Activated CD4-positive, alpha-beta T cell treated with anti-CD3 and anti-CD28 coated beads for 36 hours (primary cell): ENCODE data around the gene MSI2. TPM values are rescaled to one million over a fixed set of nuclear protein-coding genes. Genes with fewer than 3 reads are reported as not detected.

Source experiments
- ATAC-seq: fragments of 200-7000 bp; cut with Tn5 transposase; one replicate; pipeline ENCODE4 v1.10.0; 2021; ENCODE audit warnings: mild to moderate bottlenecking, moderate library complexity
- CTCF ChIA-PET: fragments of 350-600 bp; sonication (Branson Sonifier 250); formaldehyde crosslinking; loops from one replicate; lab custom pipeline; 2021; ENCODE audit warnings: antibody characterized with exemption; lab: Charles Lee
- POLR2A ChIA-PET: fragments of 350-600 bp; sonication (Branson Sonifier 250); formaldehyde crosslinking; loops from one replicate; lab custom pipeline; 2021; ENCODE audit warnings: antibody characterized with exemption, inconsistent platforms; lab: Charles Lee
- DNase-seq: peaks from one replicate; pipeline ENCODE4 v3.0.0-alpha.2; 2020
- H3K27ac Mint-ChIP-seq: one replicate; pipeline ENCODE4 v1.8.0; 2021; ENCODE audit warnings: mixed read lengths
- H3K27me3 Mint-ChIP-seq: one replicate; pipeline ENCODE4 v1.8.0; 2021; ENCODE audit warnings: mixed read lengths
- H3K36me3 Mint-ChIP-seq: one replicate; pipeline ENCODE4 v1.8.0; 2021; ENCODE audit warnings: low read depth, mixed read lengths
- H3K4me1 Mint-ChIP-seq: one replicate; pipeline ENCODE4 v1.8.0; 2021; ENCODE audit warnings: mixed read lengths
- H3K4me3 Mint-ChIP-seq: one replicate; pipeline ENCODE4 v1.8.0; 2021; ENCODE audit warnings: mild to moderate bottlenecking, moderate library complexity, mixed read lengths
- H3K9me3 Mint-ChIP-seq: one replicate; pipeline ENCODE4 v1.8.0; 2021; ENCODE audit warnings: low read depth, mixed read lengths
- intact Hi-C, 2 experiments: fragments of 100-400 bp; cut with DNase I in 1 of 2; cut with micrococcal nuclease in 1 of 2; formaldehyde crosslinking; loops; one replicate each; pipeline versions ENCODE4 v1.14.2 to v1.15.1; 2022 to 2024; cut with DNase I, micrococcal nuclease
- total RNA-seq, 2 experiments: library from RNA; stranded (reverse); gene quantifications; one replicate each; pipeline ENCODE4 v1.2.3, GENCODE V29; 2021

Gene MSI2
- total RNA-seq, 2 experiments from 2014 or later = 55.3 to 57.2 TPM

GRCh38 chr17:57357830-57358430 is 101.6 kb downstream of the MSI2 start:
- Mint-ChIP-seq H3K4me1 (peaks cover 54% of the 10 kb centered on the region), H3K9me3 (no peaks in the 10 kb centered on the region), H3K27ac (no peak overlapping the region), H3K27me3 (no peaks in the 10 kb centered on the region), H3K4me3 (no peak overlapping the region), H3K36me3 (no peaks in the 10 kb centered on the region)
- ATAC-seq (peak; percentile 74), DNase-seq (no peak)
- POLR2A ChIA-PET = no interaction called here
- CTCF ChIA-PET = interaction anchor here (0.6 to 1.3 kb wide), 5 partner anchors 8 to 1831 kb away, joined by 3 to 4 read pairs (median 3); no protein-coding TSS in a partner anchor
- intact Hi-C loops = loop anchor here in 1 of 2 experiments (5.0 kb wide), 1 partner anchor 49 kb away; no protein-coding TSS in a partner anchor

DNA sequence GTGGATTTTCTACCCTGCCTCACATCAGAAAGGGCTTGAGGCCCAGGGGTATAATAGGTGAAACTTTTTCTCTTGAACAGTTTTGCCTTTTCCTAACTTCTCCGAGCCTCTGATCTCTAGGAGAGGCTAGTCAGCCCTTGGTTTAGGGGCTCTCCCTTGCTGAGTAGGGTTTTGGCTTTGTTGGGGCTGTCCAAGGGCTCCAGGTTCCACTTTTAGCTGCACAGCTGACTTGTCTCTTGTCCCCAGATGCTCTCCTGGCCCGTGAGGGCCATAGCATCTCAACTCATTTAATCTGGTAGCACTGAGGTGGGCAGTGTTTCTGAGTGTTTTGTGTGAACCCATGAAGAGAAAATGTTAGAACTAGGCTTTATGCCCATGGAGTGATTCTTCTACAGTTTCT is 103.9 kb downstream of the MSI2 start:
- intact Hi-C loops = no loop called here
- CTCF ChIA-PET = interaction anchor here (0.6 to 1.6 kb wide), 3 partner anchors 9 to 707 kb away, joined by 3 to 5 read pairs (median 3); no protein-coding TSS in a partner anchor
- POLR2A ChIA-PET = no interaction called here

GRCh38 chr17:57362797-57363556 is 106.7 kb downstream of the MSI2 start:
- POLR2A ChIA-PET = no interaction called here
- no peaks in the 10 kb centered on the region for H3K36me3 Mint-ChIP-seq
- intact Hi-C loops = no loop called here

More for the DNA sequence above, 103.9 kb downstream of the MSI2 start:
- Mint-ChIP-seq H3K36me3 (no peaks in the 10 kb centered on the region), H3K4me3 (no peak overlapping the region), H3K27ac (no peak overlapping the region), H3K27me3 (no peaks in the 10 kb centered on the region), H3K9me3 (no peaks in the 10 kb centered on the region), H3K4me1 (peaks cover 33% of the 10 kb centered on the region)
- no peak for DNase-seq
- ATAC-seq = no peak

DNA sequence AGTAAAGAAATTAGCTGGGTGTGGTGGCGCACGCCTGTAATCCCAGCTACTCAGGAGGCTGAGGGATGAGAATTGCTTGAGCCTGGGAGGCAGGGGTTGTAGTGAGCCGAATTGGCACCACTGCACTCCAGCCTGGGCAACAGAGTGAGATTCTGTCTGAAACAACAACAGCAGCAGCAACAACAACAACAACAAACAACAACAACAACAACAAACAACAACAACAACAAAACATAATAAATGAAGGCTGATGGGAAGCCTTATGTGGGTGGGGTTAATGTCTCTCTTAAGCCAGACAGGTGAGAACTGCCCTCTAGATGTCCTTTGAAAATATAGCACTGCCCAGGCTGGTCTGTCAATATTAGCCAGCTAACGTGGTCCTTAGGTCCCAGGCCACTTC is 107.3 kb downstream of the MSI2 start:
- no peak overlapping the region for H3K27ac Mint-ChIP-seq
- ATAC-seq (no peak), DNase-seq (no peak)
- ChIA-PET POLR2A (no interaction called here), CTCF (no interaction called here)
- no peaks in the 10 kb centered on the region for H3K27me3 Mint-ChIP-seq
- intact Hi-C loops = no loop called here
- no peaks in the 10 kb centered on the region for H3K9me3 Mint-ChIP-seq
- H3K4me3 Mint-ChIP-seq = no peak overlapping the region
- no peaks in the 10 kb centered on the region for H3K36me3 Mint-ChIP-seq
- peaks cover 10% of the 10 kb centered on the region for H3K4me1 Mint-ChIP-seq

More at GRCh38 chr17:57362797-57363556, 106.7 kb downstream of the MSI2 start:
- no peaks in the 10 kb centered on the region for H3K9me3 Mint-ChIP-seq
- no peak overlapping the region for H3K27ac Mint-ChIP-seq
- no peak overlapping the region for H3K4me3 Mint-ChIP-seq
- no peaks in the 10 kb centered on the region for H3K27me3 Mint-ChIP-seq
- DNase-seq (no peak), ATAC-seq (no peak)
- CTCF ChIA-PET = no interaction called here
- peaks cover 14% of the 10 kb centered on the region for H3K4me1 Mint-ChIP-seq

DNA sequence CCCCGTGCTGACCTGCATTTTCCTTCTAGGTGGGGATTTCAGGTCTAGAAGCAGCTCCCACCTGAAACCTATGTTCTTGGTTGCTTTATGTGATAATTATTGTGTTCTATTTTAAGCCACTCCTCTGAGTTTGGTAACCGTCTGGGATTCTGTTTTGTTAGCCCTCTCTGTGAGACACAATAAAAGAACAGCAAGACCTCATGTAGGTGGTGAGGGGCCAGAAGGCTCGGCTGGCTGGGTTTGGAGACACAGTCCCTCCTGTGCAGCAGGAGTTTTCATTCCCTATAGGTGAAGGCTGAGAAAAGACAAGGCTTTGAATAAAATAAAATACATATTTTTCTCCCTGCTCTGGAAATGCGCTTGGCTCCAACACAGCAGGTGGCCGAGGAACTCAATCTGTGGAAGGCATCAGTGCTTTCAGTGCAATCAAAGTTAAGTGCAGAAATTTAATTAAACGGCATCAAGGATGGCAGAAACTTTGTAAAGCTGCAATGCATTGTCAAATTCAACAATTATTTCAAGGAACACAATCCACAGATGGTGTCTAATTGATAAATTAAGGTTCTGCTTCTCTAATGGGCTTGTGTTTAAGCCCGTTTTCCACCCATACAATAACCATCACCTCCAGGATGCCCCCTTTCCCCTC is 107.8 kb downstream of the MSI2 start:
- POLR2A ChIA-PET = interaction anchor here (0.6 kb wide), 1 partner anchor 14 kb away, joined by 3 read pairs; no protein-coding TSS in a partner anchor
- ATAC-seq (no peak), DNase-seq (no peak)
- intact Hi-C loops = no loop called here
- Mint-ChIP-seq H3K4me1 (peaks cover 15% of the 10 kb centered on the region), H3K36me3 (no peaks in the 10 kb centered on the region), H3K27me3 (no peaks in the 10 kb centered on the region), H3K27ac (no peak overlapping the region), H3K4me3 (no peak overlapping the region), H3K9me3 (no peaks in the 10 kb centered on the region)
- CTCF ChIA-PET = no interaction called here

- DNase-seq (no peak), ATAC-seq (no peak)
- CTCF ChIA-PET = interaction anchor here (0.5 to 1.3 kb wide), 3 partner anchors 8 to 122 kb away, joined by 3 to 4 read pairs (median 3); no protein-coding TSS in a partner anchor
- Mint-ChIP-seq H3K27me3 (no peaks in the 10 kb centered on the region), H3K9me3 (no peaks in the 10 kb centered on the region), H3K4me3 (no peak overlapping the region), H3K27ac (no peak overlapping the region), H3K4me1 (peaks cover 21% of the 10 kb centered on the region), H3K36me3 (no peaks in the 10 kb centered on the region)
- intact Hi-C loops = no loop called here
- POLR2A ChIA-PET = interaction anchor here (0.5 kb wide), 1 partner anchor 75 kb away, joined by 10 read pairs; no protein-coding TSS in a partner anchor
Measured at GRCh38 chr17:57365420-57365819, 109.1 kb downstream of the MSI2 start.

GRCh38 chr17:57366177-57366557 is 109.8 kb downstream of the MSI2 start:
- CTCF ChIA-PET = interaction anchor here (1.0 to 1.3 kb wide), 2 partner anchors 9 to 123 kb away, joined by 3 read pairs; no protein-coding TSS in a partner anchor
- ATAC-seq = no peak
- Mint-ChIP-seq H3K9me3 (no peaks in the 10 kb centered on the region), H3K4me1 (peaks cover 21% of the 10 kb centered on the region), H3K36me3 (no peaks in the 10 kb centered on the region), H3K4me3 (no peak overlapping the region), H3K27me3 (no peaks in the 10 kb centered on the region), H3K27ac (no peak overlapping the region)
- POLR2A ChIA-PET = no interaction called here
- no peak for DNase-seq
- intact Hi-C loops = no loop called here

DNA sequence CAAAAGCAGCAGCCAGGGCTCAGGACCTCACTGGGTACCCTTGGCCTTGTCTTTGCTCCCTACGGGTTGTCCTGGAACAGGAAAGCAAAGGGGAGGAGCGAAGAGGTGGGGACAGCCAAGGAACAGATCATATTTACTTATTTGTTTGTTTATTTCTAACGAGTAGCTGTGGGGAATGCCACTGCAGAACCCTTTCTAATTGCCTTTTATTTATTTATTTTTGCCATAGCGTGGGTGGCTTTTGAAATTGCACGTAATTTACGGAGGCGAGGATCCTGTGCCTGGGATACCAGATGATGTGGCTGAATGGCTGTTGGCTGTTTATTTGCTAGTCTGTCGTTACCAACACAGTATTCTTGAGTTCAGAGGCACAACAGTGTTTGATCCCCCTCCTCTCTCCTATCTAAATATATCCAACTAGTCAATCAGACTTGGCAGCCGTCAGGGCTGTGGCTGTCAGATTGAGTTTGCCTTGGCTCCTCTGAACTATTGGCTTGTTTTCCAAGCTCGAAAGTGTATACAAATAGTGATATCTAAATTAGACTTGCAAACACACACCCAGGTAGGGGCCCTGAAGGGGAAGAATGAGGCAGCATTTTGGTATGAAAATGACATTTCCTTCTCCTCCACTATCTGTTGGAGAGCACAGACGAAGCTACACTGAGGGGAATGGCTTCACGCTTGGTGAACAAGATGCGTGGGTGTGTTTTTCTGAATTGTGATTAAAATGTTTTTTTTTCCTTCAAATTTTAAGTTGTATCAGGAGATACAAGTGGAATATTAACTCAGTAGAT is 110.4 kb downstream of the MSI2 start:
- Mint-ChIP-seq H3K4me1 (peaks cover 21% of the 10 kb centered on the region), H3K27ac (no peak overlapping the region), H3K9me3 (no peaks in the 10 kb centered on the region), H3K36me3 (no peaks in the 10 kb centered on the region), H3K27me3 (no peaks in the 10 kb centered on the region), H3K4me3 (no peak overlapping the region)
- ChIA-PET CTCF (interaction anchor here (0.6 to 1.3 kb wide), 5 partner anchors 10 to 1093 kb away, joined by 3 read pairs; no protein-coding TSS in a partner anchor), POLR2A (no interaction called here)
- intact Hi-C loops = no loop called here
- ATAC-seq = no peak
- no peak for DNase-seq

GRCh38 chr17:57368637-57369336 is 112.5 kb downstream of the MSI2 start:
- no peaks in the 10 kb centered on the region for H3K9me3 Mint-ChIP-seq
- H3K27ac Mint-ChIP-seq = no peak overlapping the region
- intact Hi-C loops = no loop called here
- H3K4me1 Mint-ChIP-seq = peaks cover 21% of the 10 kb centered on the region
- ChIA-PET CTCF (interaction anchor here (0.6 to 1.1 kb wide), 3 partner anchors 126 to 289 kb away, joined by 3 to 4 read pairs (median 3); no protein-coding TSS in a partner anchor), POLR2A (interaction anchor here (0.5 kb wide), 1 partner anchor 72 kb away, joined by 3 read pairs; no protein-coding TSS in a partner anchor)
- ATAC-seq (peak; percentile 33), DNase-seq (no peak)
- peaks cover 10% of the 10 kb centered on the region for H3K36me3 Mint-ChIP-seq
- H3K27me3 Mint-ChIP-seq = no peaks in the 10 kb centered on the region
- no peak overlapping the region for H3K4me3 Mint-ChIP-seq

DNA sequence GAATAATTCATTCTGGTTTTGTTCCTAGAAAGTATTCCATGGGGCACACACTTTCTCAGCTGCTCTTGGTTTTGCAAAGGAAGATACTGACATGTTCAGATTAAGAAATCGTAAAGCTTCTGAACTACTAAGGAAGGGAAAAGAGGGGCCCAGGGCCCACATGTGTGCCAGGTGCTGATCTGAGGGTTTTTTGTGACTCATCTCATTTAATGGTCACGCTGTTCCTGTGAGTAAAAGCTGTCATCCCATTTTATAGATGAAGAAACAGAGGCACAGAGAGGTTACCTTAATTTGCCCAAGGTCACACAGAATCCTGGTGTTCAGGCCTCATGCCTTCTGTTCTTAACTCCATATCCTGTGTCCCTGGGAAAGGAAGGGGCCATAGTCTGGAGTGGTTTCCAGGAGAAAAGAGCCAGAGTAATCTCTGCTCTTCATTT is 113.2 kb downstream of the MSI2 start:
- H3K9me3 Mint-ChIP-seq = no peaks in the 10 kb centered on the region
- peak; percentile 58 for ATAC-seq
- peaks cover 10% of the 10 kb centered on the region for H3K36me3 Mint-ChIP-seq
- intact Hi-C loops = no loop called here
- H3K27me3 Mint-ChIP-seq = no peaks in the 10 kb centered on the region
- H3K27ac Mint-ChIP-seq = no peak overlapping the region
- H3K4me1 Mint-ChIP-seq = peaks cover 21% of the 10 kb centered on the region
- no peak for DNase-seq
- ChIA-PET CTCF (interaction anchor here (0.6 to 1.1 kb wide), 4 partner anchors 13 to 288 kb away, joined by 3 to 4 read pairs (median 3); no protein-coding TSS in a partner anchor), POLR2A (interaction anchor here (0.5 kb wide), 1 partner anchor 71 kb away, joined by 3 read pairs; no protein-coding TSS in a partner anchor)
- H3K4me3 Mint-ChIP-seq = no peak overlapping the region
